8988T (cell line): ENCODE measurements around the gene SART3.
"Not testable (repeated sequence)": the region's sequence is repeated elsewhere in the genome, so short reads cannot be mapped to it uniquely, and the experiment has no call there.

Source experiments
- DNase-seq: peaks from one replicate; pipeline ENCODE4 v3.0.0; 2011

Gene SART3

GRCh38 chr12:108563136-108563803 lies 2.3 kb upstream of the SART3 start:
- peak; percentile 69 for DNase-seq

GRCh38 chr12:108562348-108563135 lies 1.6 kb upstream of the SART3 start, which contains the start of gene ISCU:
TSS of gene ISCU (plus strand) at chr12:108562596. CDS start at chr12:108562623, 27 bp downstream.
- DNase-seq, result peak; percentile 79

- DNase-seq, result no peak
Observed at GRCh38 chr12:108561852-108562347, 927 bp upstream of the SART3 start.

GRCh38 chr12:108560321-108560721 lies 652 bp downstream of the SART3 start:
- no peak for DNase-seq

DNA sequence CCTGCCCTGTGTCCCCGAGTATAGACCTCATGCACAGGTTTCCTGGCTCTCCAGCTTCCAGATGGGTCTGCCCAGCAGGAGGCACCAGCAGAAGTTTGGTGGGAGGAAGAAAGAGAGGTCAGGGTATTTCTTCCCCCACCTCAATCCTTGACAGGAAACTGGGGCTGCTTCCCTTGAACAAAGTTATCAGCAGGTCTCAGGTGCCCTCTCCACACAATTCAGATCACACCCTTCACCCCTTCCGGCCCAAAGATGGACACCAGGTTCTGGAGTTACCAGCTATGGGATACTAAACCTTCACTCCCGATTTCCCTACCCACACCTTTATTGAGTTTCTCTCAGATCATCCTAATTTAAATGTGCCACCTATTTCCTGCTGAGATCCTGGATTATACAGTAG lies 1.2 kb downstream of the SART3 start:
- DNase-seq, result no peak

DNA sequence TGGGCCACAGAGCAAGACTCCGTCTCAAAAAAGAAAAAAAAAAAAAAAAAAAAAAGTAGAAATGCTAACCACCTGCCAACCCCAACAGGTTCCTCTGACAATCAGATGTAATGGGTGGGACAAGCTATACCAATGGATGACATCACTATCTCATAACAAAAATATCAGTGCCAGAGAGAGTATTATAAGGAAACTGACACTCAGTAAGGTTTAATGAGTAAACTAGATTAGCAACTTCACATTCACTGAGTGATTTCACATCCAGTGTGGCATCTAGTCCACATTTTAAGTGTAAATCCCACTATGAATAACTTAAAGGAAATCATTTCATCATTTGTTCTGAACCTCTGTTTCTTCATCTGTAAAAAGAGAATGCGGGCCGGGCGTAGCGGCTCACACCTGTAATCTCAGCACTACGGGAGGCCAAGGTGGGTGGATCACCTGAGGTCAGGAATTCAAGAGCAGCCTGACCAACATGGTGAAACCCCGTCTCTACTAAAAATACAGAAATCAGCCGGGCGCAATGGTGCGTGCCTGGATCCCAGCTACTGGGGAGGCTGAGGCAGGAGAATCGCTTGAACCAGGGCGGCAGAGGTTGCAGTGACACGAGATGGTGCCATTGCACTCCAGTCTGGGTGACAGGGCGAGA lies 1.8 kb downstream of the SART3 start:
- no peak for DNase-seq

- DNase-seq, result not testable (repeated sequence)
Observed at GRCh38 chr12:108555383-108555782, 5.6 kb downstream of the SART3 start.

- no peak for DNase-seq
Observed at GRCh38 chr12:108553799-108554198, 7.2 kb downstream of the SART3 start.

- no peak for DNase-seq
Observed at GRCh38 chr12:108551535-108551934, 9.4 kb downstream of the SART3 start.

DNA sequence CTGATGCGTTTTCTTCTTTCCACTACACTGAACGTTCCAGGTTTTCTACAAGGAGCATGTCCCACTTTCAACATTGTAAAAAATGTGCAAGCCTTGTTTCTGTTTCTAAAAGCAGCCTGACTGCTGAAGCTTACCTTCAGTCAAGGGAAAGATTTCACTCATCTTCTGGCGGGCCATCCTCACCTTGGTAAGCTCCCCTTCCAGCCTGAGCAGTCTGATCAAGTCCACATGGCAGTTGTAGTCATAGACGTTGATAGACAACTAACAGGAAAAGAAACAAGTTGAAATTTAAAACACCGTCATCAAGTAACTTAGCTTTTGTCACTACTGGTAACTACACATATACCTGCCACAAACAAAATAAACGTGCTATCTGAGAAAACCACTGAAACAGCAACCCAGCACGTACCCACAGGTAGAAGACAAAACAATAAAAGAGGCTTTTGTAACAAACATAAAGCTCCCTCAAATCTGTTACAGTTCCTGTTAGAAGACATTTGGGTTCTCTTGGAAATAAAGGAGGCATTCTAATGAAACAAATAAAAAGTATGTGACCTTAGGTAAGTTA lies 11.9 kb downstream of the SART3 start:
- DNase-seq, result no peak

- DNase-seq, result no peak
Observed at GRCh38 chr12:108547686-108548085, 13.3 kb downstream of the SART3 start.

DNA sequence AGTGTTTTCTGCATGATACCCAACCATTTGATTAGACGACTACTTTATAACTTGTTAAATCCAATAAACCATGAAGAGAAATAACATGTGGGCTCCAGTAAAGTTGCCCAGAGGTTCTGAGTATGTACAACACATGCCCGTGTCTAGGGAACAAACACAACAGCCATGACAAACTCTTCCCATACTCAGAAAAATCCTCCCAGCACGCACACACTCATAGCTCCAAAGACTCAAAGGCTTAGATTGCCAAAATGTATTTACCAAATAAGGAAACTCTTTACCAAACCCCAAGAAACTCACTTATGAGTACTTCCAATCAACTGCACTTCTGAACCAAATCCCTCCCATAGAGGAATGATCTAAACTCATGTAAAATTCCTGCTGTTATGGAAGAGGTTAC lies 17.3 kb downstream of the SART3 start:
- no peak for DNase-seq

- DNase-seq, result no peak
Observed at GRCh38 chr12:108542320-108542719, 18.7 kb downstream of the SART3 start.

GRCh38 chr12:108538616-108539195 lies 22.3 kb downstream of the SART3 start:
- no peak for DNase-seq

DNA sequence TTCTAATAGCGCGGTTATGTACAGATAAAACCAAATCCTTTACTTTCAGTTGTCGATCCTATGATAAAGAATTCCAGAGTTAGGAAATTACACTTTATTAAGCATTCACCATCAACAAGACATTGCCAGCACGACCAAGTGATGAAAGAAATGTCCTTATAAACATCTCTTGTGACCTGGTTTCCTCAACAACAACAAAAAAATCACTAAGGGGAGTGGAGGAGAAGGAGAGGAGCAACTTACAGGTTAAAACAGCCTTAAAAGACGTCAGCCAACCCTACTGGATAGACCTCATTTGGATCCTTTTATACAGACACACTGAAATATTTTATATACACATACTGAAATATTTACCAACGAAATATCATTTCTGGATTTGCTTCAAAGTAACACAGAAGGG lies 22.8 kb downstream of the SART3 start:
- no peak for DNase-seq

DNA sequence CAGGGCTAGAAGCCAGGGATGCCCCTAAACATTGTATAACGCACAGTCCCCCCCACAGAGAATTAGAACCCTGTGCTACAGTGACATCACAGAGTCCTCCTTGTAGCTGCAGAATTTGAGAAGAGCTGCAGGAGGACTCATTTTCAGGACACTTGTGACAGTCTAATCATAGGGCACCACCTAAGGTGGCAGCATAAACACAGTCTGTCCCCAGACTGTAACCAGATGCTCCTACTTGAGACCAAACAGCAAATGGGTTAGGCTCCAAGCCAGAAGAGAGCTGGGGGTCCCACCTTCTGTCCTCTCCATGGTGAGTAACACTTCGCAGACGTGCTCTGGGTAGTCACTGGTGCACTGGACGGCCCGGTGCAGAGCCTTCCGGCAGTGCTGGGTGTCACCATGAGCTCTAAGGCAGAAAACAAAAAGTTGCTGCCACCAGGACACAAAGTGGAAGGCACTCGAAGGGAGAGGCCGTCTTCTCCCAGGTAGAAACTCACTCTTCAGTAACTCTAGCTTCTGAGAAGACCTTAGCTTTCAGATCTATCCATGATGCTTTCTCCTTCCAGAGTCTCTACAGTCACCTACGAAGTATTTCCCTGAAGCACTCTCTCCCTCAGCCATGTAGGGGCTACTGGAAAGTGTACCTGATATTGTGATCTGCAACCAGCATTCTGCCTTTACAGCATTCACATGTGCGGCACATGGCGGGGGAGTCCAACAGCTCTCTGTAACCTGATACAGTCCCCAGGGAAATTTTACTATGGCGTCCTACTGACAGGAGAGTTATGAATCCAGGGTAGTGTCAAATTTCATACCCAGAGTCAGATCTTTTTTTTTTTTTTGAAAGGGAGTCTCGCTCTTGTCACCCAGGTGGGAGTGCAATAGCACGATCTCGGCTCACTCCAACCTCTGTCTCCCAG lies 28.8 kb downstream of the SART3 start:
- no peak for DNase-seq

- no peak for DNase-seq
Observed at GRCh38 chr12:108530161-108530560, 30.8 kb downstream of the SART3 start.

DNA sequence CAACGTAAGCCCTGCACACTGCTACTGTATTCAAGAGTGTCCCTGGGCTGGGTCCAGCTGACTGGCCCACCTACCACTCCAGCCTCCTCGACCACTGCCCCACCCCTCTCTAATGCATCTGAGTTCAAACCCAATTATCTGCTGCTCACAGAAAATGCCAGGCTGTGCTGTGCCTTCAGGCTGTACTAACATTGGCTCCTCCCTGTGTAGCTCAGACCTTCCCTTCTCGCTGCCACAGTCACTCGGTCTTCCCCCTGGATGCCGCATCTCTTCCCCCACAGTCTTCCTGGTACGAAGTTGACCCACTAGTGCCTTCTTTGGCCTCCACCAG lies 33.8 kb downstream of the SART3 start:
- DNase-seq, result no peak

- no peak for DNase-seq
Observed at GRCh38 chr12:108526482-108527165, 34.3 kb downstream of the SART3 start.

DNA sequence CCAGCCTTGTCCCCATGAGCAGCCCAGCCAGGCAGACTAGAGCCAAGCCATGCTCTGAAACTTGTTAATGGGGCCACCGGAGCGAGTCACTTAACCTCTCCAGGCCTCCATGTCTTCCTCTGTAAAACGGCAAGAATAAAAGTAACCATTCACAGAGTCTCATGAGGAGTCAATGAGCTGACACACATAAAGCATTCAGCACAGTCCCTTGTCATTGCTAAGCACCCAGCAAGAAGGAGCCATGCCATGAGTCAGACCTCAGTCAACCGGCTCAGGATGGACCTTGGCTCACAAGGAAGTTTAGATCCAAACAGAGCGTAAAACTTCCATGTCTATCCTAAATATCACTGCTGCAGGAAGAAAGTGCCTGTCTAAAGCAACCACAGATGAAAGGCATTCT lies 35.3 kb downstream of the SART3 start:
- DNase-seq, result no peak

DNA sequence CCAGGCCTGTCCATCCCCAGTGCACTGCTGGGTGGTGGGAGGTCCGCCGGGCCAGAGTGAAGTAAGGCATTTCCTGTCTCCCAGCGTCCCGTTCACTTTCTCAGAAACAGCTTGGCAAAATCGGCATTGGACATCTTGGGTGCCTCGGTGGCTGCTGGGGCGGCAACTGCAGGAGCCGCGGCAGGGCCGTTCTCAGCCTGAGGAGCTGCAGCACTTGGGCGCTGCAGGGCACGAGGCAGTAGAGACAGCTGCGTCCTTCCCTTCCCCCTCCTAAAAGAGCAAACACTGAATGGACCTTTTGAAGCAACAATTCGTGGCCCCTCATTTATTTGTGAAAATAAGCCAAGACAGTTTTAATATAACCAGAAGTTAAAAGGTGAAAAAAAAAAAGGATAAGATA lies 37.6 kb downstream of the SART3 start:
- no peak for DNase-seq
